Measurements from ENCODE around the gene ABCC8.

The ABCC8 gene

GRCh38 chr11:17405232-17406005, 71.2 kb downstream of the ABCC8 start:
- no peak for DNase-seq (ENCODE audit: low read depth in 2 of 2)

DNA sequence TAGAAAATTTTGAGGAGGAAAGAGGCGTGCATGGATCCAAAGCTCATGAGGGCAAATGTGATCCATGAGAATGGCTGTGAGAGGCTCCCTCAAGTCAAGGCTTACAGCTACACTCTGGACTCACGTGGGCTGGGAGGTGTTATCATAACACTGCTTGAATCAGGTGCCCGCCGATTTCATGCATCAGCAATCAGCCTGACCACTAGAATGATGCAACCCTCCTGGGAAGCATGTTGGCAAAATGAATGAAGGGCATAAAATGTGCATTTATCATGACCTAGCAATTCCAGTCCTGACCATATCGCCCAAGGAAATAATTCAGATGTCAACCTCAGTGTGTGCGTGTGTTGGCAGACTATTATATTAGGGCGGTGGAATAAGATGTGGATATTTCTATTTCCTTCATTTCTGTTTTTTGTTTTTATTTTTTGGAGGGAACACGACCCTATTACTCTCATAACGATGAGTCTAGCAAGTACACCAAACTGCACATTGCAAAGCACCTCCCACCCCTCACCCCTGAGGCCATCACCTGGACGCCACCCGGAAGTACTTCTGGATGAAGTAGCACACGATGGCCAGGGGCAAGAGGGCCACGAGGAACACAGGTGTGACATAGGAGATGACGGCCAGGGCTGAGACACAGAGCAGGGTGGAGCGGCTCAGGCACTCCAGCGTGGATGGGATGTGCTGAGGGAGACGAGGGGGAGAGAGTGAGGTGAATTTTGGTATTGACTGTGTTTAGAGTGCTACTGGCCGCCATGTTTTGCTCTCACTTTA, 72.5 kb downstream of the ABCC8 start:
- no peak for DNase-seq (ENCODE audit: low read depth in 2 of 2)

GRCh38 chr11:17402486-17402885, 74.2 kb downstream of the ABCC8 start:
- no peak for DNase-seq (ENCODE audit: low read depth in 2 of 2)

GRCh38 chr11:17401841-17402240, 74.8 kb downstream of the ABCC8 start:
- DNase-seq (ENCODE audit: low read depth in 2 of 2), result no peak

DNA sequence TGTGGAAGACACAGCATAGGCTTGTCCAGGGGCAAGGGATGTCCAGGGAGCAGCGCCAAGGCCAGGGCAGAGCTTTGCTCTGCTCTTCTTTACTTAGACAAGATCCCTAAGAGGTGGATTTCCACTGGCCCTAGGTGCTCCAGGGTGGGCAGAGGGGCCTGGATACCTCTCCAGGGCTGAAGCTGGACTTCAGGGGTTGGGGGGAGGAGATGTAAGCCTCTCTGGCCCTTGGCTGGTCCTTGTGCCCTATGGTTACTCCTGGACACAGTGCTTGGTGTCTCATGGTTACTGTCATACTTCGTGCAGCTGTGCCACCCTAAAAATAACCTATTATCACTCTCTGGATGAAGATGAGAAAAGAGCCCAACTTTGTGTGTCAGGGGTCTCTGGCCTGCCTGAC, 75.3 kb downstream of the ABCC8 start:
- no peak for DNase-seq (ENCODE audit: low read depth in 2 of 2)

GRCh38 chr11:17400048-17400775, 76.4 kb downstream of the ABCC8 start:
- DNase-seq (ENCODE audit: low read depth in 2 of 2), result no peak

DNA sequence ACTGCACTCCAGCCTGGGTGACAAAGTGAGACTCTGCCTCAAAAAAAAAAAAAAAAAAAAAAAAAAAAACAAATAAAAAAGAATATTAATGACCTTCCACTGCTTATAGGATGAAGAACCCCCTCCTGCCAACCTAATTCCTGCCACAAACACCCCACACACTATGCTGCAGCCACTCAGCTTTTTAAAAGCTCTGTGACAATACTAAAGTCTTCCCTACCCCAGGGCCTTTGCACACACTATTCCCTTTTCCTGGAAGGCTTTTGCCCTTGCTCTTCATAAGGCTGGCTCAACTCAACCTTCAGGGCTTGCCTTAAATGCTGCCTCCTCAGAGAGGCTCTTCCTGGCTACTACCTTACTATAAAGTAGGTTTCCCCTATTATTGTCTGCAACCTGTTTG, 77.4 kb downstream of the ABCC8 start:
- DNase-seq (ENCODE audit: low read depth in 2 of 2), result no peak

- DNase-seq (ENCODE audit: low read depth in 2 of 2), result no peak
These were observed 79.2 kb downstream of the ABCC8 start for GRCh38 chr11:17397311-17398002.

- DNase-seq (ENCODE audit: low read depth in 2 of 2), result no peak
These were observed 79.9 kb downstream of the ABCC8 start for GRCh38 chr11:17396598-17397310.

GRCh38 chr11:17395978-17396377, 80.7 kb downstream of the ABCC8 start:
- no peak for DNase-seq (ENCODE audit: low read depth in 2 of 2)

- no peak for DNase-seq (ENCODE audit: low read depth in 2 of 2)
These were observed 81.1 kb downstream of the ABCC8 start for GRCh38 chr11:17395554-17395961.

- no peak for DNase-seq (ENCODE audit: low read depth in 2 of 2)
These were observed 81.8 kb downstream of the ABCC8 start for GRCh38 chr11:17394743-17395390.

GRCh38 chr11:17393472-17393871, 83.2 kb downstream of the ABCC8 start:
- DNase-seq (ENCODE audit: low read depth in 2 of 2), result no peak

DNA sequence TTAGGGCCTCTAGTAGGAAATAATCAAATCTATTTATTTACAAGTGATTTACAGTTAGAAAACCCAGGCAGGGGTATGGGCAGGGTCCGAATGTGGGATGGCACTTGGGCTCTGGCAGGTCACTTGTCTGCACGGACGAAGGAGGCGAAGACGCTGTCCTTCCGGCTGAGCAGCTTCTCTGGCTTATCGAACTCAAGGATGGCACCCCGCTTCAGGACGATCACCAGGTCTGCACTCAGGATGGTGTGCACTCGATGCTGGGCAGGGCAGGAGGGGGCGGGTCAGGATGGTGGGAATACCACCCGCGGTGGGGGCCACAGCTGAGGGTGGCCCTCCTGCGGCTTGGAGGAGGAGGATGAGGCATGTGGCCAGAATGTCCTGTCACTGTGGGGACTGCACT, 83.8 kb downstream of the ABCC8 start:
- no peak for DNase-seq (ENCODE audit: low read depth in 2 of 2)

DNA sequence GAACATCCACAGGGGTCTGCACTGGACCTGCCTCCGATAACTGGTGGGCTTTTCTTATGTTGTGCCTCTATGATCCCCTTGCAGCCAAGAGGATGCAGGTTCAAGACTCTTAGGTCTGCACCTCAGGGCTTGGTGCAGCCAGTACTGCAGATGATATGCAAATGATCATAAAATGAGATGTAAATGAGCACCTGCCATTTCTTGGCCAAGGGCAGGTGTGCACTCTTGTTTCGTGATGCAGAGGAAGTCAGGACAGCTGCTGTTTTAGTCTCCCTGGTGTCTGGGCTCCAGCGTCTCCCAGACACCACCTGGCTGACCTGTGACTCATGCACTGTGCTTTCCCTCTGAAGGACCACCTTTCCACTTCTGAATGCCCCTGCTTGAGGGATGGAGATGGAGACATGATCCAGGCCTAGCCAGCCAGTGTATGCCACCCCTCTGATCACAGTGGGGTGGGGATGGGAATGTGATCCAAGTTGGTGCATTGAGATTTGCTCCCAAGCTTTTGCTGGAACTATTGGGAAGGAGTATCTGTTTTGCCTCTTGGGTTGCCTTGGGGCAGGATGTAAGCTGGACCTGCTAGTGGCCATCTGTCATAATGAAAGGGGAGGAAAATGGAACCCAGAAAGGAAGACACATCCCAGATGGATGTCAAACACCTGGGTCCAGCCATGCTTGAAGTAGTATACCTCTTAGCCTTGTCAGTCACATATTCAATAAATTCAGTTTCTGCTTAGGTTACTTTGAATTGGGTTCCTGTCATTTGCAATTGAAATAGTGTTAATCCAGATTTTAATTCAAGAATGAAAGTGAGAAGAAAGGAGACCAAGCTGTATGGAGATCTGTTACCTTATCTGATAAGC, 84.9 kb downstream of the ABCC8 start:
- no peak for DNase-seq (ENCODE audit: low read depth in 2 of 2)

GRCh38 chr11:17389957-17390649, 86.5 kb downstream of the ABCC8 start:
- DNase-seq (ENCODE audit: low read depth in 2 of 2), result no peak

DNA sequence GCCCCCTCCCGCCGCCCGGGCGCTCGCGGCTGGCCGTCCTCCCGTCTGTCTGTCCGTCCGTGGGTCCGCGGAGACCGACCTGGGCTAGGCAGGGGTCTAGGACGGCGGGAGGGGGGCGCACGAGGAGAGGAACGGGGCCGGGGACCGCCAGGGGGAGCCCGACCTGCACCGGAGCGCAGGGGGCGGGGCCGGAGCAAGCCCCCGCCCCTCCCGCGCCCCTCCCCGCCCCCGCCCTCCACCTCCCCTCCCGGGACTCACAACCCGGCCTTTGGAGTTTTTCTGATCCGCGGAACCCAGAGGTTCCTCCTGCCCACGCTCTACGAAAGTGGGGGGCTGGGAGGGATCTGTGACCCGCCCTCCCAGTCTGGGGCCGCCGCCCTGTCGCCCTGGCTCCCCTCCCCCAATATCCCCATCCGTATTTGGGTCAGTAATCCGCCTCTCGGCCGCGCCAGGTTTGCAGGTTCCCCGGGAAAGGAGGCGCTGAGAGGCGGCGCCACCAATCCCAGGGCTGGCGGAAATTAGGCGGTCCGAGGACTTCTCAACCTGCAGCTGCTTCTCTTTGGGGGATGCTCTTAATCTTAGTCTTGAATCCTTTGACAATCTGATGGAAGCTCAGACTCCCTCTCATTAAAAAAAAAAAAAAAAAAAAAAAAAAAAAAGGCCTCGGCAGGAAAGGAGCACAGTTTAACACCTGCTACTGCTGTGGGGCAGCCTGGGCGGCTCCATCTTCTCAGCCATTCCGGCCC, 87.3 kb downstream of the ABCC8 start:
- DNase-seq (ENCODE audit: low read depth in 2 of 2), result peak; percentile 54 to 62

- no peak for DNase-seq (ENCODE audit: low read depth in 2 of 2)
These were observed 87.9 kb downstream of the ABCC8 start, which contains the start of gene KCNJ11 for GRCh38 chr11:17388609-17389210. KCNJ11 (minus strand) TSS chr11:17388659; CDS start chr11:17388091, 568 bp downstream.

Data from stimulated activated CD8-positive, alpha-beta memory T cell treated with anti-CD3 and anti-CD28 coated beads, Interleukin-15, amount 100 ng/mL, for 4 hours (primary cell).